Measurements from ENCODE around the gene NRG2.

The NRG2 gene

DNA sequence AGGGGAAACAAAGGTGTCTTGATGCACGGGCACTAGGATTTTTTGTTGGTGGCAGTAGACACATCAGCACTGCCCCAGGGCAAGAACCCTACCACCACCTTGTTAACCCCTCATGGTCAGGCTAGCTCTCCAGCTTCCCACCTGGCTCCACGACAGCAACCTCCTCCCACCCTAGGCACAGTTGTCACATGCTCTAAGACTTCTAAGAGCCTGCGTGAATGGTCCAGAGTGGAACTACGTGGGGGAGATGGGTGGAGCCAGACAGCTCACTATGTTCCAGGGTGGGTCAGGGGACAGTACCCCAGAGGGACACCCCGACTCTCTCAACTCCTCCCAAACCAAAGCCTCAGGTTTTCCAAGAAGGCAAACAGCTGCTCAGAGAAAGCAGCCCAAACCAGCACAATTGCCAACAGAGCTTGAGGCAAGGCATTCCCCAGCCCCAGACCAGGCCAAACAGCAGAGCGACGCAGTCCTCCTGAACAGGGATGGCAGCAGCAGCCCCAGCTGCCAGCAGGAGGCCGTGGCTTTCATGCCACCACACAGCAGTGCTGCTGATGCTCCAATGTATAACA lies 78.0 kb downstream of the NRG2 start:
- DNase-seq, result no peak

- no peak for DNase-seq
These were observed 78.7 kb downstream of the NRG2 start for GRCh38 chr5:139964266-139964993.

- DNase-seq, result no peak
These were observed 80.7 kb downstream of the NRG2 start for GRCh38 chr5:139962445-139962844.

DNA sequence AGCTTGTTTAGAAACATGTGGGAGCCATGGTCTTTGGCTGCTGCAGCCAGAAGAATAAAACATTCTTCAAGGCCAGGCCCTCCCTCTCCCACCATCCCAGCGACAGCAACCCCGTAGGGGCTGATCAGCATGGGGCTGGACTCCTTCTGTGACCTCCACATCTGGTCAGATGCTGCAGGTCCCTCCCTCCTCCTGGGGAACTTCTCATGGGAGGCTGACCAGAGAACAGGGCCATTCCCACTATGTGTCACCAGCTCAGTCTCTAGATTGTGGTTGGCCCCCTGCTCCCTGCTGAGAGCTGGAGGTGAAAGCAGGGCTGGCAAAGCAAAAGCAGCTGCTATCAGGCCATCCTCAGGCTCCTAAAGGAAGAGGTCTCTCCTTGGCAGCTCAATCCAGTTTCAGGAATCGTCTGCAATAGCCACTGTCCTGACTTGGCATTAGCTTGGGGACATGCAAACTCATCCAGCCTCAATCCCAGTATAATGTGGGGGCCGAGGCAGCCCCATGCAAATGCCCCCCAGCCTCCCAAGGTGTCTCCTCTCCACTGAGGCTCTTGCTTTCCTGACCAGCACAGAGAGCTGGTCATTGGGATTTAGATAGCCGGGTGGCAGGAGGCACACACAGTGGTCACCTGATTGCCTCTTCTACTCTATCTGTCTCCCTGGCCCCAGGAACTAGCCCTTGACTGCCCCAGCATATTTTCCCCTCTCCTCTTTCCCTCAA lies 81.5 kb downstream of the NRG2 start:
- no peak for DNase-seq

DNA sequence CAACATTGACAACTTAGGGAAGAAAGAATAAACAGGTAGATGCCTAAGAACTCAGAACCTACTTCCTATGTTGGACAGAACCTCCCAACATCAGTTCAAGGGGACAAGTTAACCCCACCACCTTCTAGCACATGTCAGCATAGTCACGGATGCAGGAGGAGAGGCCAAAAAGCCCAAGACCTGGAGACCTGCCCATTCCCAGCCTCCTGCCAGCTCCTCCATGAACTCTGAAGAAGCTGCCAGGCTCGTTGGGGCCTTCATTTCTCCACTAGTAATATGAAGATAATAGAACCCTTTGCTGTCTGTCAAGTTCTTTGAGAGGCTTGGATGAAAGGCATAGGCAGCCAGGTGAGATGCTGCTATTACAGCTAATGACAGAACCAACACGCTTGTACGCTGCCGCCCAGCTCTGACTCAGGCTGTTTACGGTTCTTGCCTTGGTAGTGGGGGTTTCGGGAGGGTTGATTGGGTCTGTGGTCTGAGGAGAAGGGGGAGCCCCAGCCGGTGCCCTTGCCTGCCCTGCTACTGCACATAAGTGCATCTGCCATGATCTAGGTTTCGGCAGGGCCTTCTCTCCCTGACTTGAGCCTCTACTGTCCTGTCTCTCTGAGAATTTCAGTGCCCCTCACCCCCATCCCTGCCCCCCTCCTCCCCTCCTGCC lies 82.2 kb downstream of the NRG2 start:
- DNase-seq, result no peak

DNA sequence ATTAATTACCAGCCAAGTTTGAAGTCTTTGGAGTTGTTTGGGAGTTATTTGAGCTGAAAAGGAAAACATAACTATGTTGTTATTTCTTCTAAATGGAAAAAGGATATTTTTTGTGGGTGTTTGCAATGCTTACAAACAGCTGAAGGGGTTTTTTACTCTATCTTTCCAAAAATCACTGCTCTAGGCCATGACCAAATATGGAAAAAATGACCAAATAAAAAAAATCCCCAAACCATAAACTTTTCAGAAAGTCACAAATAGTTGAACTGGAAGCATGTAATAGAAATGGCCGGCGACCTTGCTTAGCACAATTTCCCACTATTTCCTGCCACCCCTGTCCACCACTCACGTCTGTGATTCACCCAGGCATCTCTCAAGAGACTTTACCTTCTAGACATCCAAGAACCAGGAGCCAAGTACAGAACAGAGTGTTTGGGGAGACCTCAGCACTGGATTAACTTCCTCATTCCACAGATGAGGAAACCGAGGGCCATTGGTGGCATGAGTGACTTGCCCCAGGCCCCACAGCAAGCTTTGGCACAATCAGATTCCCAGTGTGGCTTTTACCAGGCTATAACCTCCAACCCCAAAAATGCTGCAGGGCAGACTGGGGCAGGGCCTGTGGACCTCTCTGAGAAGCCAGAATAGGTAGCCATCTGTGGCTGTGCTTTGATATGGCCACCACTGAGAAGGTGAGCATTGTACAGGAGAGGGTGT lies 84.5 kb downstream of the NRG2 start:
- no peak for DNase-seq

DNA sequence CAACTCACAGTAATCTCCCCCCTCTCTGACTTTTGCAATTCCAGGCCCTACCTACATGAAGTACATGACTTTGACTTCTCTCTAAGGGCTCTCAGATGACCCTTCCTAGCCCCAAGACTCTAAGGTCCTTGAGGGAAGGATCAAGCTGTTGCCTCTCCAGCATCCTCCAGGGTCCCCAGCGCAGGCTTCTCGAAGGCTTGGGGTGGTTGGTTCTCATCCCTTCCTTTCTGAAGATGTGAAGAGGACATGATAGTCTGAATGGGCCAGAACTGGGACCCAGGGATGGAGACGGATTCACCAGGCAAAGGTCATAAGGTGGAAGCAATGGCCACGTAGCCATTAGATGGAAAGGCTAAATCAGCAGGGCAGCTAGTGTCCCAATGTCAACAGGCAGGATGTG lies 86.8 kb downstream of the NRG2 start:
- no peak for DNase-seq

GRCh38 chr5:139955616-139956273 lies 87.4 kb downstream of the NRG2 start:
- no peak for DNase-seq

GRCh38 chr5:139955053-139955605 lies 88.0 kb downstream of the NRG2 start:
- DNase-seq, result no peak

DNA sequence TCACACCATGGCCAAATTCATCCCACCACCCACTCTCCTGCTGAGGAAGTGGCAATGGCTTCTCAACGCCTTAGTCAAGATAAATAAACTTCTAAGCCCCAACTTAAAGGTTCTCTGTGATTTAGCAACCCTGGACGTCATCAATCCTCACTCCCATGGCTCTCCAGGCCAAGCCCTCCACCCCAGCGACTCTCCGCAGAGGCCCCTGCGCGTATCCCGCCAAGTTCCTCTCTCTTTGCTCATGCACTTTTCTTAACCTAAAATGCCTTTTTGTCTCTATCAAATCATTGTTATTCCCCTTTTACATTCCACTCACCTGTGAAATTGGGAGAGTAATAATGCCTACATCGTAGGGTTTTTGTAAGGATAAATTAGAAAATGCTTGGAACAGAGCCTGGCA lies 88.6 kb downstream of the NRG2 start:
- DNase-seq, result no peak

GRCh38 chr5:139954022-139954421 lies 89.1 kb downstream of the NRG2 start:
- no peak for DNase-seq

DNA sequence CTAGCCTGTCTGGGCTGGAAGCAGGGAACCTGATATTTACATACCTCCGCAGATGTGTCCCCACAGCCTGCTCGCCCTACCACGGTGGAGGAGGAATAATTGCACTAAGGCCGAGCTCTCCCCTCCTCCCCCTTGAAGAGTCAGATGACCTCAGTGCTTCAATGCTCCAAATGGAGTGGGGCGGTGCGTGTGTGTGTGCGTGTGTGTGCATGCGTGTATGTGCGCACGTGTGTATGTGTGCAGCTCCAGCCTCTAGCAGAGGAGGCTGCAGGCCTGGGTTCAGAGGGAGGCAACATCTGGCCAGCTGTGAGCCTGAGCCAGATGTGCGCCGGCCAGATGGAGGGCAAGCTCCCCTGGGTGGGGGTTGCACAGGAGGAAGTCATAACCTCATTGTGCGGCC lies 90.5 kb downstream of the NRG2 start:
- DNase-seq, result no peak

DNA sequence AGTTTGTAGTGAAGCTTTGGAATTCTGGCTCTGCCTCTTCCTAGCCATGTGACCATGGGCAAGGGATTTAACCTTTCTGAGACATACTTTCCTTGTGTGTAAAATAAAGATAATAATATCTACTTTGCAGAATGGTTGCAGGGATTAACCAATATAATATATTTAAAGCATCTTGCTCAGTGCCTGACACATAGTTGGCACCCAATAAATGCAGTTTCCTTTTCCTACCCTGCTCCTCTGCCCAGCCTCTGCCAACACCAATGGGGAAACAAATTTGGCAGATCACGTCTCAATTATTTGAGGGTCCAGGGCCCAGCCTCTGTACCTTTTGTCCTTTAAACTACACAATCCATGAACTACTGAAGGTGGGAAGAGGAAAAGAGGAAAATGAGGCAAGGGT lies 91.1 kb downstream of the NRG2 start:
- no peak for DNase-seq

- DNase-seq, result no peak
These were observed 91.7 kb downstream of the NRG2 start for GRCh38 chr5:139951296-139951924.

- no peak for DNase-seq
These were observed 92.7 kb downstream of the NRG2 start for GRCh38 chr5:139950436-139950835.

DNA sequence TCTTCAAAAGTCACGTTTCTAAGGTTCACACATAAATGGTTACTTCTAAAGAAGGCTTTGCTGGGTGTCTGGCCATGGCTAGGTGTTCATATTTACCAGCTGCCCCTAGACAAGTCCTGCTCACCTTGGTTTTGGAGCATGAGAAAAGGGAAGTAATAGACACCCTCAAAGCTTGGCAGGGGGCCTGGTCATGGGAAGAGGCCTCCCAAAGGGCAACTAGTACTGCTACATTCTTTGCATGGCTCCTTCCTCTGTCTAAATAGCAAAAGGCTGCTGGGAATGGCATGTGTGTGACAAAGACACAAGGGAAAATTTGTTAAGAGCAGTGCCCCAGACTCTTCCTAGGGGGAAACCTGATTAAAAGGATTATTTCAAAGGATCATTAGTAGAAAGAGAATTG lies 93.4 kb downstream of the NRG2 start:
- no peak for DNase-seq

- DNase-seq, result no peak
These were observed 95.4 kb downstream of the NRG2 start for GRCh38 chr5:139947727-139948126.

DNA sequence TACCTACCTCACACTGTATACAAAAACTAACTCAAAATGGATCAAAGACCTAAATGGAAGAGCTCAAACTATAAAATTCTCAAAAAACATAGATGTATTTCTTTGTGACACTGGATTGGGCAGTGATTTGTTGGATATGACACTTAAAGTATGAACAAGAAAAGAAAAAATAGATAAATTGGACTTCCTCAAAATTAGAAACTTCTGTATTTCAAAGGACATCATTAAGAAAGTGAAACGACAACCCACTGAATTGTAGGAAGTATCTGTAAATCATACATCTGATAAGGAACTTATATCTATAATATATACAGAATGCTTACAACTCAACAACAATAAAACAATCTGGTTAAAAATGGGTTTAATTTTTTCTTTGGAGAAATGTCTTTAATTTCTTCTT lies 96.7 kb downstream of the NRG2 start:
- no peak for DNase-seq

DNA sequence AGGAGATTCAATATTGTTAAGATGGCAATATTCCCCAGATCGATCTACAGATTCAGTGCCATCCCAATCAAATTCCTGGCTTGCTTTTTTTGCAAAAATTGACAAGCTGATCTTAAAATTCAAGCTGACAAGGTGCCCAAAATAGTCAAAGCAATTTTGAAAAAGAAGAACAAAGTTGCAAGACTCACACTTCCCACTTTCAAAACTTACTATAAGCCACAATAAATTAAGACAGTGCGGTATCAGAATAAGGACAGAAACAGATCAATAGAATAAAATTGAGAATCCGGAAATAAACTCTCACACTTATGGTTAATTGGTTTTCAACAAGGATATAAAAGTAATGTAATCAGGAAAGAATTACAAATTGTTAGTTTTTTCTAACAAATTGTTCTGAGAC lies 97.1 kb downstream of the NRG2 start:
- no peak for DNase-seq

- DNase-seq, result no peak
These were observed 100.9 kb downstream of the NRG2 start for GRCh38 chr5:139942243-139942642.

DNA sequence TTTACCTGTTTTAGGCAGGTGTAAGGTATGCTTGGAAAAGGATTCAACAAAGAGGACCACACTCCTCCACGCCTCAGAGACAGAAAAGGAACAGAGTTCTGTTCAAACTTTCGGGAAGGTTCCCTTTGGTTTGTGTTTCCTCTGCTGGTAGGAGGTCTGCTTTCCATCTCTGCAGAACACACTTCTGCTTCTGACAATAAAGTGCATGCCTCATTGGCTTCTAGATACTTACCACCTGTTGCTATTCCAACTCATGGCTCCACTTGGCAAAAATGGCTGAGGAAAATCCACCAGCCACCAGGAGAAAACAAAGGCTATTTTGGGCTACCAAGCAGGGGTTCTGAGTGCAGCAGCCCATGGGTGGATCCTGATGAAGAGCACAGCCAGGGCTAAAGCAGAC lies 112.7 kb downstream of the NRG2 start:
- no peak for DNase-seq

Measured in stimulated activated CD4-positive, alpha-beta T cell treated with anti-CD3 and anti-CD28 coated beads, Interleukin-1b, Interleukin-23, amount 100 ng/mL, for 48 hours (primary cell).